NCI-H1417 (cell line): ENCODE data around the gene EPHB1.
"Not testable (repeated sequence)": the region's sequence is repeated elsewhere in the genome, so short reads cannot be mapped to it uniquely, and the experiment has no call there.

Experiments
- DNase-seq, 3 experiments: peaks; one replicate each; lab custom pipeline; 2025; lab: John Stamatoyannopoulos, UW

Gene EPHB1

GRCh38 chr3:134776518-134776917 lies 18.5 kb upstream of the EPHB1 start:
- no peak for DNase-seq

- DNase-seq, result no peak
Observed at GRCh38 chr3:134777341-134777740, 17.7 kb upstream of the EPHB1 start.

GRCh38 chr3:134788283-134788682 lies 6.8 kb upstream of the EPHB1 start:
- not testable (repeated sequence) for DNase-seq

- DNase-seq, result no peak
Observed at GRCh38 chr3:134790065-134790464, 5.0 kb upstream of the EPHB1 start.

GRCh38 chr3:134791992-134792391 lies 3.1 kb upstream of the EPHB1 start:
- no peak for DNase-seq

GRCh38 chr3:134792700-134793099 lies 2.4 kb upstream of the EPHB1 start:
- no peak for DNase-seq

- no peak for DNase-seq
Observed at GRCh38 chr3:134793562-134793961, 1.5 kb upstream of the EPHB1 start.

GRCh38 chr3:134794323-134794722 lies 737 bp upstream of the EPHB1 start:
- no peak for DNase-seq

GRCh38 chr3:134795746-134796280 lies 753 bp downstream of the EPHB1 start:
- DNase-seq, result peak; percentile 41 to 82 (median 78)

- DNase-seq, result peak; percentile 40 to 89 (median 83)
Observed at GRCh38 chr3:134796281-134797056, 1.4 kb downstream of the EPHB1 start.

- no peak for DNase-seq
Observed at GRCh38 chr3:134797057-134797740, 2.1 kb downstream of the EPHB1 start.

- DNase-seq, result no peak
Observed at GRCh38 chr3:134797741-134798451, 2.8 kb downstream of the EPHB1 start.

GRCh38 chr3:134798681-134799311 lies 3.7 kb downstream of the EPHB1 start:
- DNase-seq, result peak in 1 of 3 experiments; percentile 39

GRCh38 chr3:134799393-134799792 lies 4.3 kb downstream of the EPHB1 start:
- DNase-seq, result no peak

- DNase-seq, result no peak
Observed at GRCh38 chr3:134801204-134801958, 6.3 kb downstream of the EPHB1 start.

- peak in 1 of 3 experiments; percentile 38 for DNase-seq
Observed at GRCh38 chr3:134802428-134803050, 7.5 kb downstream of the EPHB1 start.

GRCh38 chr3:134803051-134803505 lies 8.0 kb downstream of the EPHB1 start:
- no peak for DNase-seq

GRCh38 chr3:134803652-134804051 lies 8.6 kb downstream of the EPHB1 start:
- DNase-seq, result no peak

- no peak for DNase-seq
Observed at GRCh38 chr3:134804508-134805480, 9.7 kb downstream of the EPHB1 start.
